ENCODE measurements around the gene RAB10. TPM values are rescaled to one million over a fixed set of nuclear protein-coding genes. Genes with fewer than 3 reads are reported as not detected.

RAB10 gene
- total and polyA plus RNA-seq, 3 donors from 2014 or later, result 74.8 to 112 (median 96.8) TPM

- WGBS, 2 donors, result 93% methylated on average over 5 of the region's 5 CpGs; no CpG with 5 or more reads in 1 of the 2 donors
- no peaks in the 10 kb centered on the region for H3K9me3 ChIP-seq
- H3K4me3 ChIP-seq, result no peak overlapping the region
- DNase-seq, result no peak
- peaks cover 10% of the 10 kb centered on the region for H3K4me1 ChIP-seq
- TF ChIP-seq CTCF (IDR thresholded peaks at IDR 0.05) (no peak), POLR2A (IDR thresholded peaks at IDR 0.05) (no peak)
- no peaks in the 10 kb centered on the region for H3K27me3 ChIP-seq
- H3K36me3 ChIP-seq (ENCODE audit: low read depth, missing control alignments), result no peaks in the 10 kb centered on the region
- no peak overlapping the region for H3K27ac ChIP-seq
- intact Hi-C loops (cut with DNase I; ENCODE audit: low total_unique reads), result no loop called here
Measured at GRCh38 chr2:26182441-26182840, 148.6 kb downstream of the RAB10 start.

DNA sequence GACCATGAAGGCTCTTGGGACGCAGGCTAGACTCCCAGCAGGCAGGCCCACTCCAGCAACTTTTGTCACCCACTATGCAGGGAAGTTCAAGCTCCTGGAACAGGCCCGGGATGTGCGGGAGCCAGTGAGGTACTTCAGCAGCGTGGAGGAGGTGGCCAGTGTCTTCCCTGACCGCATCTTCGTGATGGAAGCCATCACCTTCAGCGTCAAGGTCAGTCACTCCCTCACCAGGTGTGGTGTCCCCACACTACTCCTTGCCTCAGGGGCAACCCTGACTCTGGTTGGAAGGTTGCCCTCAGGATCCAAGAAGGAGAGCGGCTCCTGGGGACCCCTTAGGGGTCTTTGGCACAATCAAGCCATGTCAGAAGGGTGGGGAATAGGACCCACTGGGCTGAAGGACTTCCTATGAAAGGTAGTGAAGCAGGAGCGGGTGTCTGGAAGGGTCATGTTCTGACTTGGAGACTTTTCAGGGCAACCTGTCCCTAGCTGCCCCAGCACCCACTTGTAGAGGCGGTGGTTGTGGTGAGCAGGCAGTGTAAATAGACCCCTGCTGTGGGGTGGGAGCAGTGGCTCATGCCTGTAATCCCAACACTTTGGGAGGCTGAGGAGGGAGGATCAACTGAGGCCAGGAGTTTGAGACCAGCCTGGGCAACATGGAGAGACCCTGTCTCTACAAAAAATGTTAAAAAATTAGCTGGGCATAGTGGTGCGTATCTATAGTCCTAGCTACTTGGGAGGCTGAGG is 149.2 kb downstream of the RAB10 start:
- Histone ChIP-seq H3K27ac (no peak overlapping the region), H3K36me3 (ENCODE audit: low read depth, missing control alignments) (no peaks in the 10 kb centered on the region), H3K4me3 (no peak overlapping the region), H3K9me3 (no peaks in the 10 kb centered on the region), H3K4me1 (peaks cover 10% of the 10 kb centered on the region), H3K27me3 (no peaks in the 10 kb centered on the region)
- no peak for TF ChIP-seq POLR2A (IDR thresholded peaks at IDR 0.05)
- no peak for TF ChIP-seq CTCF (IDR thresholded peaks at IDR 0.05)
- no peak for DNase-seq
- intact Hi-C loops (cut with DNase I; ENCODE audit: low total_unique reads), result no loop called here
- 86 to 87% methylated on average over 3 to 11 of the region's 11 CpGs for WGBS, 2 donors

- Histone ChIP-seq H3K36me3 (ENCODE audit: low read depth, missing control alignments) (no peaks in the 10 kb centered on the region), H3K4me1 (peaks cover 7% of the 10 kb centered on the region), H3K9me3 (no peaks in the 10 kb centered on the region), H3K4me3 (peak overlapping the region; percentile 57 to 68), H3K27me3 (no peaks in the 10 kb centered on the region), H3K27ac (no peak overlapping the region)
- TF ChIP-seq CTCF (IDR thresholded peaks at IDR 0.05), result no peak
- TF ChIP-seq POLR2A (IDR thresholded peaks at IDR 0.05), result no peak
- 65 to 69% methylated on average over 6 to 11 of the region's 34 CpGs for WGBS, 2 donors
- intact Hi-C loops (cut with DNase I; ENCODE audit: low total_unique reads), result no loop called here
- no peak for DNase-seq
Measured at GRCh38 chr2:26184121-26184520, 150.2 kb downstream of the RAB10 start.

DNA sequence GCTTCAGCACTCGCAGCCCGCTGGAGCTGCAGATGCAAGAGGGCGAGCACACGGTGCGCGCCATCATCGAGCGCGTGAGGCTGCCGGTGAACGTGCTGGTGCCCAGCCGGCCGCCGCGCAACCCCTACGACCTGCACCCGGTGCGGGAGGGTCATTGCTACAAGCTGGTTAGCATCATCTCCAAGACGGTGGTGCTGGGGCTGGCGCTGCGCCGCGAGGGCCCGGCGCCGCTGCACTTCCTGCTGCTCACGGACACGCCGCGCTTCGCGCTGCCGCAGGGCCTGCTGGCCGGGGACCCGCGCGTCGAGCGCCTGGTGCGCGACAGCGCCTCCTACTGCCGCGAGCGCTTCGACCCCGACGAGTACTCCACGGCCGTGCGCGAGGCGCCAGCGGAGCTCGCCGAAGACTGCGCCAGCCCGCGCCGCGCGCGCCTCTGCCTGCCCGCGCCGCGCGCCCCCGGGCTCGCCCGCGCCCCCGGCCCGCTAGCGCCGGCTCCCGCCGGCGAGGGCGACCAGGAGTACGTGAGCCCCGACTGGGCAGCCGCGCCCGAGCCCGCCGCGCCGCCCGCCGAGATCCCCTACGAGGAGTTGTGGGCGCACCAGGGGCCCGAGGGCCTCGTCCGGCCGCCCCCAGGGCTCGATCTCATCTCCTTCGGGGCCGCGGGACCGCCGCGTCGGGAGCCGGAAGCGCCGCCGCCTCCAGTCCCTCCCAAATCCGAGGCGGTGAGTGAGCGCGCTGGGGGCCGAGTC is 150.8 kb downstream of the RAB10 start:
- peak; percentile 91 for DNase-seq
- peak overlapping the region; percentile 57 to 68 for H3K4me3 ChIP-seq
- H3K27ac ChIP-seq, result peak overlapping the region; percentile 64 to 81

More for the DNA sequence above, 150.8 kb downstream of the RAB10 start:
- 17 to 24% methylated on average over 1 to 106 of the region's 114 CpGs for WGBS, 2 donors
- H3K36me3 ChIP-seq (ENCODE audit: low read depth, missing control alignments), result no peaks in the 10 kb centered on the region
- intact Hi-C loops (cut with DNase I; ENCODE audit: low total_unique reads), result no loop called here
- TF ChIP-seq POLR2A (IDR thresholded peaks at IDR 0.05) (no peak), CTCF (IDR thresholded peaks at IDR 0.05) (peak; percentile 34 to 66 (median 58))
- H3K9me3 ChIP-seq, result no peaks in the 10 kb centered on the region
- H3K27me3 ChIP-seq, result no peaks in the 10 kb centered on the region
- H3K4me1 ChIP-seq, result peaks cover under 1% of the 10 kb centered on the region
